HG02852 (cell line): Measurements from ENCODE around the gene MYO1B.

Experiments used
- ATAC-seq: cut with Tn5 transposase; IDR thresholded peaks from one replicate; pipeline ENCODE4 v1.9.1; 2021; ENCODE audit warnings: mild to moderate bottlenecking, moderate library complexity; ENCODE audit not compliant: unreplicated experiment

The MYO1B gene

DNA sequence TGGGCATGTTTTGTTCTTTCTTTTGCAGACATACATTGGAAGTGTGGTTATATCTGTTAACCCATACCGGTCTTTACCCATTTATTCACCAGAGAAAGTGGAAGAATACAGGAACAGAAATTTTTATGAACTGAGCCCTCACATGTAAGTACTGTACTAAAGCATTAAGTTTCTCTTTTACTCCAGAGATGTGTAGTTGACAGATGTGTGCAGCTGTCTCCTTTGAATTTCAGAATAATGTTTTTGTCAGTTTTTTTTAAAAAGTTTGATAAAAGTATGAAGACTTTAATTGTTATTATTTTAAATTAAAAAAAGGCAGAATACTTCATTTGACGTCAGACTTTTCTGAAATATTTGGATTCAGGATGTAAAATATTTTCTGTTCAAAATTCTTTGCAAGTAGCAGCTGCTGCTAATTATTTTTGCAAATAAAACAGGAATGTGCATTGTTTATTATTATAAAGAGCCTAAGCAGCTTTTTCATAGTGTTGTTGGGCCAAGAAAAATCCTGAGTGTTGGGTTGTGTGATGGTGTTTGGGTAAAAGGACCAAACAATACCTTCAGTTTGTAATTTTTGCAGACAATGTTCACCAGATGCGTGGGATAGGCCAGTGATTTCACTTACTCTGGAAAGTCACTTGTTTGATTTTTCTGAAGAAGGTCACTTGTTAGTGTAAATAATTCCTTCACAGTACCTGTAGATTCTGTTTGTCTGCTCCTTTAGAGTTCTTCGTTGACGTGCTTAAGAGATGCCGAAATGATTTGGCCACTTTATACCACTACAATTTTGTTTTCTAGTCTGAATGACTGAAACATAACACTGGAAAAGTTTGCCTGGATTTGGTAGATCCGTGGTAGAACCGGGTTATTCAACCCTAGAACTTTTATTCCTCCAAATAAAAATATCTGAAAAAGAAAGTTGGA lies 51.1 kb downstream of the MYO1B start:
- ATAC-seq: no peak

DNA sequence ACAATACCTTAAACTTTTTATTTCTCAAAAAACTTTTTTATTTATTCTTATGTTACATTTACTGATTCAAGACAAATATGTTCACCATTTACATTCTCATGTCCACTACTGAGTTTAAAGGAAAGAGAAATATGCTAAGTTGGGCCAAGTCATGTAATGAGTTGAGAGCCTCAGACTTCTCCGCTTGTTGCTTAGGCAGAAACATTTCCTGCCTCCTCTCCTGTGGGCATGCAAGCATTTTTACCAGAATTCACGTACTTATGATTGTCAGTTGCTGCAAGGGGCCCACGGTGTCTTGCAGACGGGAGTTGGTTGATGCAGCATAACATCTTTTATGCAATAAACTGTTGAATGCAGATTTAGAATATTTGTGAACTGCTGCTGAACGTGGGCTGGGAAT lies 51.8 kb downstream of the MYO1B start:
- no peak for ATAC-seq

DNA sequence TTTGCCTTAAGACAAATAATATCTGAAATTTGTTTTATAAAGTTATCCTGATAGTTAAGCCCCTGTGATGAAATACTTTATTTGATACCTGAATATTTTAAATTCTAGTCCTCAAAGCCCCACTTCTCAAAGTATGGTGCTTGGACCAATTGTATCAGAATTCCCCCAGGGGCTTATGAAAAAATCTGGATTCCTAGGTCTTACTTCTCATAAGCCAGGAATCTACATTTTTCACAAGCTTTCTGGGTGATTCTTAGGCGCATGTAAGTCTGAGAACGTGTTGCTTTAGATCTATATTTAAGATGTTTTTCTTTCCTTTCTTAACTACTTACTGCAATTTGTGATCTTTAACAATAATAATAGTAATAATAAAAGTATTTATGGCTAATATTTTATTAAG lies 53.1 kb downstream of the MYO1B start:
- ATAC-seq: no peak

GRCh38 chr2:191299010-191299409 lies 53.8 kb downstream of the MYO1B start:
- no peak for ATAC-seq

GRCh38 chr2:191299866-191300265 lies 54.7 kb downstream of the MYO1B start:
- ATAC-seq: no peak

DNA sequence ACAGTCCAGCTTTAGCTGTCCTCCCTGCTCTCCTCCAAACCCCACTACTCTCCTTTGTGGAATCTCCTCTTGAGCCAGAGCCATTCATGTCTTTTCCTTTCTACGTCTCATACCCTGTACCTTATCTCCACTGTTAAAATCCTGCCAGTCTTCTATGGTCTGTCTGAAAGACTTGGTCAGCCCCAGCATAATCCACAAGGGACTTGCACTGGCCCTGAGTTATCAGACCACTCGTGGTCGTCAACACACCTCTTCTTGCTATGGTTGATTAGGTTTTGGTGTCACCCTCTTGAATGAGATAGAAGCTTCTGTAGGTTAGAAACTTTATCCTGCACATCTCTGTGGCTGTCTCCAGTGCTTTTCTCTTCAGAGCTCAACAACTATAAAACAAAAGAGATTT lies 56.8 kb downstream of the MYO1B start:
- ATAC-seq: no peak

DNA sequence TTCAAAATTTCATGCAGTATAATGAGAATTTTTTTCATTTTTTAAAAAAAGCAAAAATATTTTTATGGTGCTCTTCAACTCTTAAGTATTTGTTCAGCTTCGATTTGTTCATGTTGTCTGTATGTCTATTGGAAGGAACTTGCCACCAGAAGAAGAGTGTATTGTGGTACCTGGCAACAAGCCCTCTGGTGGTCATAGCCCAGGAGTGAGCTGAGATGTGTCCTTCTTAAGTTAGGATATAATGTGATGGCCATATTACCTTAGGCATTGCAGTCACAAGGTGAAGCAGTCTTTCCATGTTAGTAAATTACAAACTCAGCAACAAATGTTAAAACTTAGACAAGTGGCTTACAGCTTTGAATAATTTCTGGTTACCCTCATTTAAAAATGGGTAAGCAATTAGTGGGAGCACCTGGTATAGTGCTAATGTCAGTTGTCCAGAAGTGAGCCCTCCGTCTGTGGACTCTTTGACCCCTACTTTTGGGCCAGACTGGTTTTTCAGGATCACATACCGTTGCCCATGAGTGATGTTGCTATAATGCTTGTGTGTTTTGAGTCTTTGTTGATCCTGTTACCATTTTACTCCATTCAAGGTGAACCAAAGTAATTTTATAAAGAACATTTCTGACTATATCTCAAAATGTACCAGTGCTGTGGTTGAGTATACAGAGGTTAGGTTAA lies 57.4 kb downstream of the MYO1B start:
- ATAC-seq: peak; percentile 70

DNA sequence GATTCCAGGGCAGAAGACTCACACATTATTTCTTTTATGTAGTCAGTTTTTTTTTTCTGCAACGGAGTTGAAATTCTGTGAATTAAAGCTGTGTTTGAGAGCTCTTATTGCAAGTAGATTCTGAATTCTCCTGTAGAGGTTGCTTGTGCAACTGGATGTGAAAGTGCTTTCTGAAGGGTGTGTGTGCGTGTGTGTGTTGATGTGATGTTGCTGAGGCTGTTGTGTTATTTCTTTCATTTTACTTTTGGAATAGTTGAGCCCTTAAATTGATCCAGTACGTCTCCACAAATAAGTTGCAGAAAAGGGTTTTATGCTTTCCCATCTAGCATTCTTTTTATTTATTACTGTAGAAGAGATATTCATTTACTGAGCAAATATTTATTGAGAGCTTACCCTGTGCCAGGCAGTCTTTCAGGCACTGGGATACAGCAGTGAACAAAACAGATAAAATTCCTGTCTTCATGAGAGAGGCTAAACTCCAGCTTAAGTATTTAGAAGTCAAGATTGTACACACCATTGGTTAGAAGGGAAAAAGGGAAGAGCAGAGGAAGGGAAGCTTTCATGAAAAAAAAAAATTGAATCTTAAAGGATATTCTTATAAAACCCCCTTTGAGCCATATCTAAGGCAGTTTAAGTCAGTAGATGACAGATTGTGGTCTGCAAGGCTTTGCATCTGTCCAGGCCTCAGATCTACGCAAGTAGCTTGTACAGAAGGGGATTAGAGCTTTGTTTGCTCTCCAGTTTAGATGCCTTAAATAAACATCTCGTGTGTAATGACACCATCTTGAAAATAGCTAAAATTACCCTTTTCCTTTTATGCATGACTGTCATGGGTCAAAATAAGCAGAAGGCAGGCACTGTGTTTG lies 58.2 kb downstream of the MYO1B start:
- no peak for ATAC-seq

GRCh38 chr2:191304939-191305875 lies 60.0 kb downstream of the MYO1B start:
- no peak for ATAC-seq

GRCh38 chr2:191308026-191308425 lies 62.8 kb downstream of the MYO1B start:
- ATAC-seq: no peak

GRCh38 chr2:191311156-191311555 lies 66.0 kb downstream of the MYO1B start:
- no peak for ATAC-seq

DNA sequence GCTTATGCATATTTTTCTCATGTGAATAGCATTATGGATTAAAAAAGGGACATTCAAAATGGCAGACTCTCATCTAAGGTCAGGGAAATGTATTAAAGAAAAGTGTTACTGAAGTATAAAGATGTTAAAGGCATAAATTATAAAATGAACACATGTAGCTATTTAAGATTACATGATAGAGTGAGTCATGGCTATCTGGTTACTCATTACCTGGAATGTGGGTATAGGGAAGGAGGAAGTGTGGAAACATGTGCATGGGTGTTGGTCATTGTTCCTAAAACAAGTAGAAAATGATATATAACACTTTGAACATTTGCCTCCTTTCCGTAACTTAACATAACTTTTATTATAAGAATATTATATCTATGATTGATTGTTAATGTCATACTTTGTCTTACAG lies 66.4 kb downstream of the MYO1B start:
- ATAC-seq: no peak

DNA sequence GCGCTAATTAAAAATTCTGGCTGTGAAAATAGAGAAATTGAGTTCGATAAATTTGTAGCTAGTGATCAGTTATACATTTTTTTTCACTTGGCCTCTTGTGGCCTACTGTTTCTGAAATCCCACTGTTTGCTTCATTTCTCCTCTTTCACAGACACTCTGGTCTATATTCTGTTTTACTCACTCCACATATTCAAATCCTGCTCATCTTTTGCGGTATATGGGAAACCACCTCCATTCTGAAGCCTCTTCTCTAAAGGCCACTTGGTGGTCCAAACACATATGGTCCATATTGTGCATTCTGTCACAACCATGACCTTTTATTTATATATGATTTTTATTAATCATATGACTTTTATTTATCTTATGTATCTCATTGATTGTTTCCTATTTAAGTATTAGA lies 67.0 kb downstream of the MYO1B start:
- ATAC-seq: no peak

DNA sequence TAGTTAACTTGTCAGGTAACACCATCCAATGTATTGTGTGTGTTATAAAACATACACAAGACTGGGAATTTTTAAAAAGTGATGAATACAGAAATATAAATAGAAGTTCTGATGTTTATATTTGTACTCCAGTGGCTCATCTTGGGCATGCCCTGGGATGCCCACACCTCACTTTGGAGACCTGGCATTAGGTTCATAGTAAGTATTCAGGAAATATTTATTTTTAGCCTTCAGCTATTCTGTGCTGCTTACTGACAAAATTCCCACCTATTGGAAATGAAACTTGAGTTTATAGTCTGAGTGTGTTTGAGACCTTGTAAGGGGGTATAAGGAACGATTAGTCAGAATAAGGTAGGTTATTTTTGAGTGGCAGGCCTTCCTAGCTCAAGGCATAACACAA lies 67.5 kb downstream of the MYO1B start:
- ATAC-seq: no peak

- no peak for ATAC-seq
Observed at GRCh38 chr2:191314697-191315364, 69.6 kb downstream of the MYO1B start.

- no peak for ATAC-seq
Observed at GRCh38 chr2:191315365-191315752, 70.2 kb downstream of the MYO1B start.

DNA sequence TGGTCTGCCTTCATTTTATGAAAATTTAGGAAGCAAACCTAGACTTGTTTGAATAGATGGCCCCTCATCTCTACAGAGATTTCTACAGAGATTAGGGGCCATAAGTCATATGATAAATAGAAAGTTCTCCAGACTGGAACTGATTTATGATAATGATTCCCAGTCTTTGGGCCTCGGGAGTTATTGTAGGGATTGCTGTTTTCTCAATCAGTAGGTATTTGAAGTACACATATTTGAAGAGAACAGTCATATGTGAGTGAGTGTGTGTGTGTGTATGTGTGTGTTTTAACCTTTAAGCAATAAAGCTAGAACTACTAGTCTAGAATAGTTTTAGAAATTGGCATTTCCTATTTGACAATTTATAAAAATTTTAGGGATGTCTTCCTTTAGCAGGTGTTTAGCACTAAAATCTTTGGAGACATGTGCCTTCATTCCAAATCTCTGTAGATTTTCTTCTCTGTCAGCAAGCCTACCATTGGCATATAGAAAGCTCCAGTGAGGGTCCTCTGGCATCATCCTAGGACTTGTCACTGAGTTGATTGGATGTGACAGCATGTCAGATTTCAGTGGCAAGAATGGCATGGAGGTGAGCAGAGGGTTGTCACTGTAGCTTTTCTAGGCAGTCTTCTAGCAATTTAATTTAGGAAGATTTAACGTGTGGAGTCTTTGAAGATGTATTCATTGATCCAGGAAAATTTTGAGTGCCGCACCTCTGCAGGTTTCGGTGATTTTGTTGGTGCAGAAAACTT lies 71.2 kb downstream of the MYO1B start:
- no peak for ATAC-seq

GRCh38 chr2:191318037-191318728 lies 73.0 kb downstream of the MYO1B start:
- ATAC-seq: no peak

DNA sequence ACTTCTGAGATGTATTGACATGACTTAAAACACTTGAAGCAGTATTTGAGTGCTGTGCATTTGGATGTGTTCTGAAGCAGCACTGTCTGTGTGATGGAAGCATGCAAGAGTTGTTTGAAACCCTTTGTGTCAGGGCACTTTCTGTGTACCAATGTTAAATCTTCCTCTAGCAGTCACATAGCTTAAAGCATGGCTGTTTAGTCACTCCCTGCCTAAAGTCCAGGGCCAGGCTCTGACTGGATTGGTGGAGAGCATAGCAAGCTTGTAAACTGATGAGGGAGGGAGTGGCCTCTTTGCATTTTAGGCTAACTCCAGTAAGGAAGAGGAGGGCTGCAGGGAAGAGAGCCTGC lies 73.5 kb downstream of the MYO1B start:
- ATAC-seq: no peak
